Fibroblast of the aortic adventitia (primary cell): ENCODE measurements around the gene NUDT14. TPM values are rescaled to one million over a fixed set of nuclear protein-coding genes. Genes with fewer than 3 reads are reported as not detected.

Experiments used
- DNase-seq: peaks from one replicate; pipeline ENCODE4 v3.0.0-alpha.2; 2010; ENCODE audit warnings: low read depth
- H3K4me3 ChIP-seq: 2 replicates; pipeline ENCODE4 v1.5.1; 2011; ENCODE audit warnings: low read depth, mild to moderate bottlenecking, control low read depth, low read length, moderate library complexity
- total RNA-seq: library from RNA; depleted of rRNA; stranded (reverse); fragments of >200 nt; gene quantifications from 2 replicates; pipeline ENCODE4 v1.2.3, GENCODE V29; 2012; ENCODE audit warnings: low replicate concordance
- TF ChIP-seq, protein P1 (sequence below): IDR thresholded peaks from 2 replicates; pipeline ENCODE4 v1.5.1; 2011; ENCODE audit warnings: mild to moderate bottlenecking, low read length, control low read depth, inconsistent platforms; ENCODE audit not compliant: insufficient read depth

Gene NUDT14
- total RNA-seq, 1 donor: 11.7 TPM

DNA sequence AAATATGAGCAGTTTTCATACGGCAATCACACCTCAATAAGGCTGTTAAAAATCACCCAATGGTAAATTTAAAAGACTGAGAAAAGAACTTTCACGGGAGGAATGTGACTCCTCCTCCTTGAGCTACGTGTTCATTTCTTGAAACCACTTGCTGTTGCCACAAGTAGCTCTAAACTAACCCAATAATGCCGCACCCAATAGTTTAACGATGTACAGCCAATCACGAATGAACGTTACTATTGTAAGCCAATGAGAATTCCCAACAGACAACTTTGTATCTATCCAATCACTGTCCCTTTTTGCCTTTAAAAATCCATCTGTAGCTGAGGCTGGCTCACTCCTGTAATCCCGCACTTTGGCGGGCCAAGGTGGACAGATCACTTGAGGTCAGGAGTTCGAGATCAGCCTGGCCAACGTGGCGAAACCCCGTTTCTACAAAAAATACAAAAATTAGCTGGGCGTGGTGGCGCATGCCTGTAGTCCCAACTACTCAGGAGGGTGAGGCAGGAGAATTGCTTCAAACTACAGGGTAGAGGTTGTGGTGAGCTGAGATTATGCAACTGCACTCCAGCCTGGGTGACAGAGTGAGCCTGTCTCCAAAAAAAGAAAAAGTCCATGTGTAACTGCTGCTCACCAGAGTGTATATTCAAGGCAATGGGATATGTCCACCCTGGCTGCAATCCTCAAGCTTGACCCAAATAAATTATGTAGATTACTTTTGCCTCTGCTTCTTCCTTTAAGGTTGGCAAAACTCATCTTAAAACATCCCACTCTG lies 42.8 kb upstream of the NUDT14 start:
- H3K4me3 ChIP-seq: no peak overlapping the region
- DNase-seq: no peak
- TF ChIP-seq, protein P1, sequence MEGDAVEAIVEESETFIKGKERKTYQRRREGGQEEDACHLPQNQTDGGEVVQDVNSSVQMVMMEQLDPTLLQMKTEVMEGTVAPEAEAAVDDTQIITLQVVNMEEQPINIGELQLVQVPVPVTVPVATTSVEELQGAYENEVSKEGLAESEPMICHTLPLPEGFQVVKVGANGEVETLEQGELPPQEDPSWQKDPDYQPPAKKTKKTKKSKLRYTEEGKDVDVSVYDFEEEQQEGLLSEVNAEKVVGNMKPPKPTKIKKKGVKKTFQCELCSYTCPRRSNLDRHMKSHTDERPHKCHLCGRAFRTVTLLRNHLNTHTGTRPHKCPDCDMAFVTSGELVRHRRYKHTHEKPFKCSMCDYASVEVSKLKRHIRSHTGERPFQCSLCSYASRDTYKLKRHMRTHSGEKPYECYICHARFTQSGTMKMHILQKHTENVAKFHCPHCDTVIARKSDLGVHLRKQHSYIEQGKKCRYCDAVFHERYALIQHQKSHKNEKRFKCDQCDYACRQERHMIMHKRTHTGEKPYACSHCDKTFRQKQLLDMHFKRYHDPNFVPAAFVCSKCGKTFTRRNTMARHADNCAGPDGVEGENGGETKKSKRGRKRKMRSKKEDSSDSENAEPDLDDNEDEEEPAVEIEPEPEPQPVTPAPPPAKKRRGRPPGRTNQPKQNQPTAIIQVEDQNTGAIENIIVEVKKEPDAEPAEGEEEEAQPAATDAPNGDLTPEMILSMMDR: no peak

DNA sequence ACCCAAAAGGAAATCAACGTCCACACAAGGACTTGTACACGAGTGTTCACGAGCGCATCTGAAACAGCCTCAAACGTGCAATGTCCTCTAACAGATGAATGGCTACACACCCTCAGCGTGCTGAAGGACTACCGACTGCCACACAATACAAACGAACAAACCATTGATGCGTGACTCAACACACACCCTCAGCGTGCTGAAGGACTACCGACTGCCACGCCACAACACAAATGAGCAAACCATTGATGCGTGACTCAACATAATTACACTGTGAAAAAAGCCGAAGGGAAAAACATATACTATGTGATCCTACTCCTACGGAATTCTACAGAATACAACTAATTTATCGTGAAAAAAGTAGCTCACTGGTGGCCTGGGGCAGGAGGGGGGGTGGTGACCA lies 42.1 kb upstream of the NUDT14 start:
- no peak for DNase-seq
- H3K4me3 ChIP-seq: no peak overlapping the region
- TF ChIP-seq, protein P1: no peak

DNA sequence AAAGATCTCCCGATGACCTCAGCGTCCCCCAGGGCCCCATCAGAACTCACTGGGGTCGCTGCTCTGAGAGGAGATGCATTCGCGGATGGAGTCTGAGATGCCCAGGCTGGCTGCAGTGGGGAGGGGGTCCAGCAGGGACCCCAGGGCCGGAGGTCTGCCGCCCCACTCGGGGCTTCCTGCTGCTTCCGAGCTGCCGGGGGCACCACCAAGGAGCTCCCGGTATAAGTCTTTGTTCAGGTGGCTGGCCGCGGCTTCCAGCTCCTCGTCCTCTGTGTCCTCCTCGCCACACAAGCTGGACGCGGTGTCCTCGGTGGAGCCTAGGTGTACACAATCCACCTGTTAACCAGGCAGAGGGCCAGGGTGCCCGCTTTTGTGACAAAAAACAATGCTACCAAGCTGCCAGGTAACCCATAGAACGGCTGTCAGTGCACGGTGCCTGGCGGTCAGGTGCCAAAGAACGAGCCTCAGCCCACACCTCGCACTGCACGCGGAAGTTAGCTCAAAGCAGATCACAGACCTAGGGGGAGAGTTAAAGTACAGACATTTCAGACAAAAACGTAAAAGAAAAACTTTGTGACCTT lies 40.6 kb upstream of the NUDT14 start:
- TF ChIP-seq, protein P1: no peak
- DNase-seq: no peak
- H3K4me3 ChIP-seq: no peak overlapping the region

DNA sequence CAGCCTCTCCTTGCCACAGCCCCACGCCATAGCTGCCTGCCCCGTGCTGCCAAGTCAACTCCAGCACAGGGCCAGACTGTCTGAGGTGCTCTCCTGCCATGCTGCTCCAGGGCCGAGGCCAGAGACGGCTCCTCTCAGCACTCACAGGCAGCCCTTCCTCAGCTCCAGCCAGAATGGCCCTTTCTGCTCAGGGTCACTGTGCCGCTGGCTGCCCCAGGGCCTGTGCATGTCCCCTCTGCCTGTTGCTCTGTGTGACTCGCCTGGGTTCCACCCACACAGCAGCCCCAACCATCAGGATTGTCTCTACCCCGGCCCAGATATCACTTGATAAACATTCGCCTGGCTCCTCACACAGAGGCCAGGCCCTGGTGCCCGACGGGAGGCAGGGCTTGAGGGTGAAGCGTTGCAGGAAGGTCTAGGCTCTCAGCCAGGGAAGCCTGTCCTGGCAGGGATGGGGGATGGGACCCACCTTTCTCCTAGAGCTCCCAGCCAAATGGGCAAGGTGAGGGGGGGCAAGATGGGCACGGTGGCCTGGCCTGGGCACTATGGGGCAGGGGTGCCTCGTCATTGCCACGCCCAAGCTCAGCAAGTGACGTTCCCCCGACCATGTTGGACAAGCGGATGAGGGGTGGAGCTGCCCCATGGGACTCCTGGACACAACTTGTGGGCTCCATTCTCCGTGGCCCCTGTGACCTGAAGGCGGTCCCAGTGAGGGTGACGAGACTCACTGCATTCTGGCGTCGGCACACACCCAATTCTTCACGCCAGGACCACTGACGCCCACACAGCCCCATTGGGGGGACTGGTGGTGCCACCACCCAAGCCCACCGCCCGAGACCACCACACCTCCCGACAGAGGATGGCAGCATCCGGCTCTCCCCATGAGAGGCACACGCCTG lies 39.8 kb upstream of the NUDT14 start:
- TF ChIP-seq, protein P1: no peak
- DNase-seq: no peak
- H3K4me3 ChIP-seq: no peak overlapping the region

DNA sequence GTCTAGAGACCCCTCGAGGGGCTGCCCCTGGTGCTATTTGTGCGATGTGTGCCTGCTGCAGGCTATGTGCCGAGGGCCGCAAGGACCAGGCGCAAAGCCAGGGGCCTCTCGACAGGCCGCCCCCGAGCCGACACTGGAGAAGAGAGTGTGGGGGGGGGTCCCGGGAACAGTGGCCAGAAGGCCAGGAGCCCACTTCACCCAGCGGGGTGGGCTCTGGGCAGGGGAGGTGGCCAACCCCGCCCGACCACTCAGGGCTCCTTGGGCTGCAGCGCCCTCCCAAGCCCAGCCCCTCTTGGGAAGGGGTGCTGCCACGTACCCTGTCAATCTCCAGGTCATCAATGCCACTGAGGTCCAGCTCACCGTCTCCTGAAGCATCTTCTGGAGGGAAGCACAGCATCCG lies 38.6 kb upstream of the NUDT14 start:
- H3K4me3 ChIP-seq: no peak overlapping the region
- TF ChIP-seq, protein P1: no peak
- DNase-seq: no peak

DNA sequence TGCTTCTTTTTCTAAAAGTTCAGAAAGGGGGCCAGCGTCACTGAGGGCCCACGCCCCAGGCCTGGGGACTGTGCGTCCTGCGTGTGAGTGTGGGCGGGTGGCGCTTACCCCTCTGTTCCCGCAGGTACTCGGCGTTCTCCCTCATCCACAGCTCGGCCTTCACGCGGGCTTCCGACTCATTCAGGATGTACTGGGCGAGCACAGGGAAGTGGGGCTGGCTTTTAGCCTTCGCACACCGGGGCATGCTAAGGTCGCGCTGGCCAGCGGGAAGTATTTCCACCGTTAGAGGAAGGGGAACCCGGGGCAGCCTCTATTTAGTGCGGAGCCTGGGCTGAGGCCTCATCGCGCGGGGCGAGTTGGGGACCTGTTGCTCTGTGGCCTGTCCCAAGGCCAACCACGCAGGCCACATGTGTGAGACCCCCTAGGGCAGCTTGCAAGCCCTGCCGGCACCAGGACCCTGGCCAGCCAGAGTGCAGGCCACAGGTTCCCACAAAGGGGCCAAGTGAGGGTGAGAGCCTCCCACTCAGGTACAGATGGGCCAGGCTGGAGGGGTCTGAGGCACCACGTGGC lies 38.0 kb upstream of the NUDT14 start:
- TF ChIP-seq, protein P1: no peak
- no peak for DNase-seq
- H3K4me3 ChIP-seq: no peak overlapping the region
